Osteoblast (primary cell): ENCODE results near the gene TRMT10B. TPM values are rescaled to one million over a fixed set of nuclear protein-coding genes. Genes with fewer than 3 reads are reported as not detected.
"Not testable (repeated sequence)": the region's sequence is repeated elsewhere in the genome, so short reads cannot be mapped to it uniquely, and the experiment has no call there.

Source experiments
- DNase-seq: peaks from one replicate; pipeline ENCODE4 v3.0.0; 2011; ENCODE audit warnings: low spot score, mixed read lengths; ENCODE audit not compliant: insufficient read length; ENCODE audit errors: missing footprints
- H2AFZ ChIP-seq: 2 replicates; pipeline ENCODE4 v1.6.0; 2011; ENCODE audit warnings: mild to moderate bottlenecking, low read length
- H3K27ac ChIP-seq: 2 replicates; pipeline ENCODE4 v1.5.1; 2011; ENCODE audit warnings: mild to moderate bottlenecking, low read depth, low read length, moderate library complexity
- H3K27me3 ChIP-seq: 2 replicates; pipeline ENCODE4 v1.6.0; 2012; ENCODE audit warnings: mild to moderate bottlenecking, control low read depth, inconsistent platforms, low read length, moderate library complexity; ENCODE audit not compliant: insufficient read depth
- H3K36me3 ChIP-seq: 2 replicates; pipeline ENCODE4 v1.5.1; 2011; ENCODE audit warnings: mild to moderate bottlenecking, low read length, control low read depth, moderate library complexity; ENCODE audit not compliant: insufficient read depth
- H3K4me1 ChIP-seq: 2 replicates; pipeline ENCODE4 v1.5.1; 2011; ENCODE audit warnings: mild to moderate bottlenecking, low read length, control low read depth, moderate library complexity; ENCODE audit not compliant: insufficient read depth
- H3K4me2 ChIP-seq: 2 replicates; pipeline ENCODE4 v1.6.0; 2011; ENCODE audit warnings: mild to moderate bottlenecking, low read length; ENCODE audit not compliant: insufficient read depth
- H3K4me3 ChIP-seq: fragments of 200-600 bp; sonication (generic); 3 replicates; pipeline ENCODE4 v1.5.1; 2012; ENCODE audit warnings: mild to moderate bottlenecking, low read length, inconsistent platforms; ENCODE audit not compliant: insufficient read depth
- H3K79me2 ChIP-seq: 2 replicates; pipeline ENCODE4 v1.6.0; 2012; ENCODE audit warnings: mild to moderate bottlenecking, low read length, control low read depth, inconsistent platforms; ENCODE audit not compliant: insufficient read depth
- H3K9me3 ChIP-seq: 2 replicates; pipeline ENCODE4 v1.5.1; 2011; ENCODE audit warnings: low read depth, low read length, control low read depth
- H4K20me1 ChIP-seq: 2 replicates; pipeline ENCODE4 v1.6.0; 2012; ENCODE audit warnings: mild to moderate bottlenecking, low read length, control low read depth; ENCODE audit not compliant: insufficient read depth
- CTCF ChIP-seq: IDR thresholded peaks from 2 replicates; pipeline ENCODE4 v1.5.1; 2011; ENCODE audit warnings: mild to moderate bottlenecking, low read depth, low read length, moderate library complexity; ENCODE audit errors: extremely low read depth
- total RNA-seq: library from RNA; depleted of rRNA; stranded (reverse); fragments of >200 nt; gene quantifications from 2 replicates; pipeline ENCODE4 v1.2.3, GENCODE V29; 2012

The TRMT10B gene
- total RNA-seq, 1 donor = 3.3 TPM

GRCh38 chr9:37758747-37759146 is 5.1 kb downstream of the TRMT10B start:
- Histone ChIP-seq H3K4me3 (no peak overlapping the region), H3K27ac (no peak overlapping the region), H3K4me2 (no peak overlapping the region), H3K27me3 (no peaks in the 10 kb centered on the region), H2AFZ (no peak overlapping the region), H3K4me1 (peaks cover 28% of the 10 kb centered on the region), H4K20me1 (peaks cover 5% of the 10 kb centered on the region), H3K79me2 (peaks cover 12% of the 10 kb centered on the region), H3K36me3 (no peaks in the 10 kb centered on the region), H3K9me3 (no peaks in the 10 kb centered on the region)
- no peak for DNase-seq
- no peak for TF ChIP-seq CTCF

- peak; percentile 87 for DNase-seq
- Histone ChIP-seq H4K20me1 (peaks cover 5% of the 10 kb centered on the region), H3K4me2 (peak overlapping the region; percentile 34), H3K4me1 (peaks cover 22% of the 10 kb centered on the region), H3K4me3 (no peak overlapping the region), H3K27me3 (no peaks in the 10 kb centered on the region), H3K9me3 (no peaks in the 10 kb centered on the region), H2AFZ (no peak overlapping the region), H3K79me2 (peaks cover 1% of the 10 kb centered on the region), H3K36me3 (no peaks in the 10 kb centered on the region), H3K27ac (peak overlapping the region; percentile 73)
- TF ChIP-seq CTCF = no peak
Observed at GRCh38 chr9:37760416-37761161, 7.0 kb downstream of the TRMT10B start.

- peak; percentile 62 for DNase-seq
- H3K4me2 ChIP-seq = peak overlapping the region; percentile 34
Observed at GRCh38 chr9:37761511-37761910, 7.9 kb downstream of the TRMT10B start.

GRCh38 chr9:37765263-37765662 is 11.7 kb downstream of the TRMT10B start:
- H3K9me3 ChIP-seq, H2AFZ ChIP-seq, H3K27ac ChIP-seq, H4K20me1 ChIP-seq, H3K4me3 ChIP-seq, DNase-seq, H3K36me3 ChIP-seq, H3K27me3 ChIP-seq, H3K4me2 ChIP-seq, H3K79me2 ChIP-seq: not testable (repeated sequence)
- peaks cover 20% of the 10 kb centered on the region for H3K4me1 ChIP-seq

More at GRCh38 chr9:37761511-37761910, 7.9 kb downstream of the TRMT10B start:
- Histone ChIP-seq H3K9me3 (no peaks in the 10 kb centered on the region), H4K20me1 (peaks cover 5% of the 10 kb centered on the region), H3K27me3 (no peaks in the 10 kb centered on the region), H3K4me3 (no peak overlapping the region), H3K4me1 (peaks cover 22% of the 10 kb centered on the region), H2AFZ (no peak overlapping the region), H3K36me3 (no peaks in the 10 kb centered on the region), H3K79me2 (no peaks in the 10 kb centered on the region), H3K27ac (peak overlapping the region; percentile 73)
- no peak for TF ChIP-seq CTCF
